HL-60/S4 (cell line): Measurements from ENCODE around the gene OPHN1.

Source experiments
- in situ Hi-C: fragments of 300-500 bp; cut with MboI; formaldehyde crosslinking; loops from 2 replicates; pipeline ENCODE4 v1.14.3; 2022; ENCODE audit warnings: low sequenced_read_pairs

Gene OPHN1

DNA sequence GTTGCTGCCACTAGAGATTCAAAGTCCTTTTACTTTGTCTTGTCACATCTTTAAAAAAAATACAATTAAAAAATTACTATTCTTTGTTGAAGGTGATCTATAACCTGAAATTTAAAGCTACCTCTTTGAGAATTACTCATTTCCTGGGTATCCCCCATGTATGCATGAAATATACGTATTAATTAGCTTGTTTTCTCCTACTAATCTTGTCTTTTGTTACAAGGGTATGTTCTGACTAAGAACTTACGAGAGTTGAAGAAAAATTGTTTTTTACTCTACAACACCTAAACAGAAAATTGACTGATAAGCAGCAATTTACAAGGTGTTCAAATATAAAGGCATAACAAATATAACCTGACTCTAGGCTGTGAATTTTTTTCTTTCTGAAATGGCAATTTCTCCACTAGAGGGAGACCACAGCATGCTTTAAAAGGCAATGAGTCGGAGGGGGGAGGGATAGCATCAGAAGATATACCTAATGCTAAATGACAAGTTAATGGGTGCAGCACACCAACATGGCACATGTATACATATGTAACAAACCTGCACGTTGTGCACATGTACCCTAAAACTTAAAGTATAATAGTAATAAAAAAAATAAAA, 249.6 kb downstream of the OPHN1 start:
- in situ Hi-C loops = loop anchor here (25.0 kb wide), 1 partner anchor 529 kb away; no protein-coding TSS in a partner anchor

DNA sequence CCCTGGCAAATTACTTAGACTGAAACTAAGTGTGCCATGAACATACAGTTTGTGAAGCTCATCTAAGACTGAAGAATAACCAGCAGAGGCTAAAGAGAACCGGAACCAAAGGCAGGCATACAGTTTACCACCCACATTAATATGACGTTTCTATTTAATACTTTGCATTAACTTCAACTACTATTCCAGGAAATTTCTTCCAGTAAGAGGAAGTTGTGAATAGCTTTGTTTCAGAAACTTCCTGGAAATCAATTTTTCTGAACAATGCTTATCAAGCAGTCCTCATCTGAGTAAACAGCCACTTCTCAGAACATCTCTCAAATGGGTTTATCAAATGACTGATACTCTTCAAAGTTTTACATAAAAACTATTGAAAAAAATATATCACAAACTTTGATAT, 252.7 kb downstream of the OPHN1 start:
- in situ Hi-C loops = loop anchor here (25.0 kb wide), 1 partner anchor 532 kb away; no protein-coding TSS in a partner anchor

DNA sequence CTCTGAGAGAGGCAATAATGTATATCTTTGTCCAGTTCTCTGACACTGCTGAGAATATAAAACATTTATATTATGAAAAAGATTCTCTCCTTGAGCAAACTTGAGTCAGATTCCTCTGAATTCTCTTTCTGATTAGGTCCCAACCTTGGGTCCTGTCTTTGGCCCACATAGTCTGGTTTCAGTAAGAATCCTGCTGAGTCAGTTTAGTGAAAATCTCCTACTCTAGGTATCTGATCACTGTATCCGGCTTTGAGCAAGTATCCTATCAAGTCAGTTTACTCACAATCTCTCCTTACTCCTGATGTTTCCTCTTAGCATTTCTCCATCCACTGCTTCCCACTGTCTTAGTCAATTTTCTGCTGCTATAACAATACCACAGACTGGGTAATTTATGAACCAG, 253.9 kb downstream of the OPHN1 start:
- in situ Hi-C loops = loop anchor here (25.0 kb wide), 1 partner anchor 533 kb away; no protein-coding TSS in a partner anchor

DNA sequence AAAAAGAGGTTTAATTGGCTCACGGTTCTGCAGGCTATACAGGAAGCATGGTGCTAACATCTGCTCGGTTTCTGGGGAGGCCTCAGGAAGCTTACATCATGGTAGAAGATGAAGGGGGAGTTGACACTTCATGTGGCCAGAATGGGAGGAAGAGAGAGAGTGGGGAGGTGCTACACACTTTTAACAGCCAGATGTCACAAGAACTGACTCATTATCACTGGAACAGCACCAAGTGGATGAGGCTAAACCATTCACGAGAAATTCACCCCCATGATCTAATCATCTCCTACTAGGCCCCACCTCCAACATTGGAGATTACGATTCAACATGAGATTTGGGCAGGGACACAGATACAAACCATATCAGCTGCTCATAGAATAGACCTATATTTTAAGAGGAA, 255.8 kb downstream of the OPHN1 start:
- in situ Hi-C loops = loop anchor here (25.0 kb wide), 1 partner anchor 535 kb away; no protein-coding TSS in a partner anchor

DNA sequence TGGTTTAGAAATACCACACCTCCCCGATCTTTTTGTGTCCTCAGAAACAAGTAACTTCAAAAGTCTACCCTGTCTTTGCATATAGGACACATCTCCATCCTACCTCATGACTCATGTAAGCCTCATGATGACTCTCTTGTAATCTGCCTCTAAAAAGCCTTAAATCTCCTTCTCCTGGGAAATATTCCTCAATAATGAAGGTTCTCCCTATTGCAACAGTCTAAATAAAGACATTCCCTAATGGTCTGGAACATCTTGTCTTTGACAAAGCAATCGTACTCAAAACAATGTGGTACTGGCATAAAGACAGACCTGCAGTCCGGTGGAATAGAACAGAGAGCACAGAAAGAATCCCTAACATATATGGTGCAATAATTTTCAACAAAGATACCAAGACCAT, 257.7 kb downstream of the OPHN1 start:
- in situ Hi-C loops = loop anchor here (25.0 kb wide), 1 partner anchor 537 kb away; no protein-coding TSS in a partner anchor

DNA sequence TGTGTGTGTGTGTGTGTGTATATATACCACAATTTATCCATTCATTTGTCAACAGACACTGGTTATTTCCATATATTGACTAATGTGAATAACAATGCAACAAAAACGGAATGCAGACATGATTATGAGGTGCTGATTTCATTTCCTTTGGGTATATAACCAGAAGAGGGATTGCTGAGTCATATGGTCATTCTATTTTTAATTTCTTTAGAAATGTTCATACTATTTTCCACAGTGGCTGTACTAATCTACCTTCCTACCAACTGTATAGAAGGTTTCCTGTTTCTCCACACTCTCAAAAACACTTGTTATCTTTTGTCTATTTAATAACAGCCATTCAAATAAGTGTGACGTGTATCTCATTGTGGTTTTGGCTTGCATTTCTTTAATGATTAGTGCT, 269.9 kb downstream of the OPHN1 start:
- in situ Hi-C loops = no loop called here

DNA sequence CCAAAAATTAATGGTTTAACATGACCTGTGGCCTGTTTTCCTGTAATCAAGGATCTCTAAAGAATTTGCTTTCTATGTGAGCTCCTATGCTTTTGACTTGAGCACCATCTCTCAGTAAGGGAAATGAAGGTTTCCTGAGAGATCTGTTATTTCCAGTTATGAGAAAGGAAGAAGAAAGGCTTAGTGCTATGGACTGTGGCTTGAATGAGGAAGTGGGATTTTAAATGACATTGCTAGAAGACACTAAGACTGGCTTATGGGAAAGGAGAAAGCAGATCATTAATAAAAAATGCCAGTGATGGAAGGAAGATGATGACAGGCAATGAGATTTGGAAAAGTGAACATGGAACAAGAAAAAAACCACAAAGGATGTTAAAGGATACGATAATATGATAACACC, 285.4 kb downstream of the OPHN1 start:
- in situ Hi-C loops = no loop called here

DNA sequence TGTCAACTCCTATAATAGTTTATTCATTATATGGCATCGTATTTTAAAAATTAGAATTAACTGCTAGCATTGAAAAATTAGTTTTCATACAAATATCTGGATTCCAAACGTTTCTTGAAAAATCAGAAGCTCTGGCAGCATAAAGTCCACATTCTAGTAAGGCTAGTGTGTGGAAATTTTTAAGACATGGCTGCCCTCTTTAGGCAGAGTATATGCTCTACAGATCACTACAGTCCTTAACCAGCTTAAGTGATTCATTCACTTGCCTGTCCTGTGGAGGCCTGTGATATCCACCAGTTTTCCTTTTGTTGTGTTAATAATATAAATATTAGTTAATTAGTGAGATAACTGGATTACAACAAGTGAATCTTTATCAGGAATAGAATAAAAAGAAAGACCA, 287.2 kb downstream of the OPHN1 start:
- in situ Hi-C loops = no loop called here

DNA sequence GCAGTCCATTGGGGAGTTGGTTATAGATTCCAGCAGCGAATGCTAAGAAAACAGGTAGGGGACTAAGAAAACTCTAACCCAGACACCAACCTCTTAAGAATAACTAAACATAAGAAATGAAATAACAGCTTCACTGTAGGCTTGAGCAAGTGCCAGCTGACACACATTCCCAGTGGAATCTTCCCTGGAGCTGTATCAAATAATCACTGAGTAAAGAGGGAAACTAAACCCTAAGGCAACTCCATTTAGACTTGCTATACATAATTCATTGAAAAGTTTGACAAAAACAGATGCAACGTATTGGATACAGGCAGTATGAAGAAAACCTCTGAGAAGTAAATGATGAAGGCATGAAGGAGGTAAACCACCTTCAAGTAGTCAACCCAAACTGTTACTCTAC, 293.5 kb downstream of the OPHN1 start:
- in situ Hi-C loops = no loop called here

DNA sequence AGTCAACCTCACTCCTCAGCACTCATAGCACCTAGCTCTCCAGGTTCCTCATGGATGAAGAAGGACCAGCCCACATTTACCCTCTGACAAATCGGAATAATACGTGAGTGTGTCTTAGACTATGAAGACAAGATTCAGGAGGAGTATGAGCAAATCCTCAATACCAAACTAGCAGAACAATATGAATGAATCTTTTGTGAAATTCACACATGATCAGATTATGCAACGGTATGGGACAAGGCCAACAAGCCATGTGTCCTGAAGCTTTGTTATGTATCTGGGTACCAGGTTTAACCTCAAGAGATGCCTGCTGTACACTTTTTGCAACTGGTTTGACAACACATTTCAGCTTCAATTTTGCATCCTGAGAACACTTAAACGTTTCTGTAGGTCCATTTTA, 300.1 kb downstream of the OPHN1 start:
- in situ Hi-C loops = no loop called here

DNA sequence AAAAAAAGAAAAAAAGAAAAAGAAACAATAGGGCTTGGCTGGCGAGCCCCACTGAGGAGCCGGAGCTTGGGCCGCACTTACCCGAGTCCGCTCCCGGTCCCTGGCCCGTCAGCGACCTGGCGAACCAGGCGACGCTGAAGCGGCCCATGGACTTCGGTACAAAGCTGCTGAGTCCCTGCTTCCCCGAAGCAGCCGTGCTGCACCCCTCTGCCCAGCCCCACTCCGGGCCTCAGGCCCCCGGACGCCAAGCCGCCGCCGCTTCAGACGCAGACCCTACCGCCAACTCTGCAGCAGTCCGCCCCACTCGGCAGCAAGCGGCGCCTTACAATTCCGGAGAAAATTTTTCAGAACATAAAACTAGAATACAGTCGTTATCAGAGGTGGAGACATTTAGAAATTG, 300.5 kb downstream of the OPHN1 start:
- in situ Hi-C loops = no loop called here

DNA sequence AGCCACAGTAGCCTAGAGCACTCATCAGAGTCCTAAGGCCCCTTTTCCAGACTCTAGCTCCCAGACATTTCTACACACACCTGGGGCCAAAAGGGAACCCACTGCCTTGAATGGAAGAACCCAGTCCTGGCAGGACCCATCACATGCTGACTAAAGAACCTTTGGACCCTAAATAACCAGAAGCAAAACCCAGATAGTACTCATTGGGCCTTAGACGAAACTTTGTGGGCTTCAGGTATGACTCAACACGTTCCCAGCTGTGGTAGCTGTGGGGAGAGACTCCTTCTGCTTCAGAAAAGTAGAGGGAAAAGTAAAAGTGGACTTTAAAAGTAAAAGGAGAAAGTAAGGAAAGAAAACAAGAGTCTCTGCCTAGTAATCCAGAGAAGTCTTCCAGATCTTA, 311.5 kb downstream of the OPHN1 start:
- in situ Hi-C loops = no loop called here

DNA sequence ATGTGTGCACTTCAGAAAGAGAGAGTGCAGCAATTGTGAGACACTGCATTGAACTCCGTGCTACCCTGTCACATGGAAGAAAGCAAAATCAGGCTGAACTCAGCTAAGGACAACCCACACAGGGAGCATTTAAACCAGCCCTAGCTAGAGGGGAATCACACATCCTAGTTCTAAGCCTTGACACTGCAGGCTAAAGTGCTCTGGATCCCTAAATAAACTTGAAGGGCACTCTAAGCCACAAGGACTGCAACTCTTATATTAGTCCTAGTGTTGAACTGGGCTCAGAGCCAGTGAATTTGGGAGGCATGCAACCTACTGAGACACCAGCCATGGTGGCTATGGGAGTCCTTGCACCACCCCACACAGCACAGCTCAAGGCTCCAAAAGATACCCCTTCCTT, 311.9 kb downstream of the OPHN1 start:
- in situ Hi-C loops = no loop called here

DNA sequence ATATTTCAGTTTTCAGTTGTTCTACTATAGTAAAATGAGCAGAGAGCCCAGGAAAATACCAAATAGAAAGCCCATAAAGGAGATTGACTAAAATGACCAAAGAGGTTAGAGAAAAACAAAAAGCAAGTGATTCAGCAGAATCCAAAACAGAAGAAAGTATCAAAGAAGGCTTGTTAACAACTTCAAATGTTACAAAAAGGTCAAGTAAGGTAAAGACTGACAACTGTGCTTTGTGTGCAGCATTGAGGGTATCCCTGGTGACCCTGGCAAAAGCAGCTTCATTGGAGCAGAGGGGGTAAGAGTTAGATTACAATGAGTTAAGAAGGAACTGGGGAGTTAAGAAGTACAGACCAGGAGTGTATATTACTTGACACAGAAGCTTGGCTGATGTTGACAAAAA, 317.9 kb downstream of the OPHN1 start:
- in situ Hi-C loops = no loop called here

DNA sequence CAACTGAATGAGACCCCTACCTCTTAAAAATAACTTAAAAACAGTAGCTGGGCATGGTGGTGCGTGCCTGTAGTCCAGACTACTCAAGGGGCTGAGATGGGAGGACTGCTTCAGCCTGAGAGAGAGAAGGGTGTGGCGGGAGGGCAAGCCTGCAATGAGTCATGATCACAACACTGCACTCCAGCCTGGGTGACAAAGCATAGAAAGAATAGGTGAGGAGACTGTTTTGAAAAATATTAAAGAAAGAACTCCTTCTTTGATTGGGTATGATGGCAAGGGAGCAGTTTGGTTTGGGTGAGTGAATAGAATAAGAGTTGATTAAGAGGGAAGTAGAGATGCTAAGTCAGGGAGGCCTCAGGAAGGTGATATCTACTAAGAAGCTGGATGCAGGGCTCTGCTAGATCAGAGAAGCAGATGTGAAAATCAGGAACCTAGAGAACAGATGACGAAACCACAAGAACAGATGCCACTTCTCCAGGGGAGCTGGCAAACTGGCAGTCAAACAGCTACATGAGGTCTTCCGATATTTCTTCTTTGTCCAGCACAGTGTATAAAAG, 318.6 kb downstream of the OPHN1 start:
- in situ Hi-C loops = no loop called here

DNA sequence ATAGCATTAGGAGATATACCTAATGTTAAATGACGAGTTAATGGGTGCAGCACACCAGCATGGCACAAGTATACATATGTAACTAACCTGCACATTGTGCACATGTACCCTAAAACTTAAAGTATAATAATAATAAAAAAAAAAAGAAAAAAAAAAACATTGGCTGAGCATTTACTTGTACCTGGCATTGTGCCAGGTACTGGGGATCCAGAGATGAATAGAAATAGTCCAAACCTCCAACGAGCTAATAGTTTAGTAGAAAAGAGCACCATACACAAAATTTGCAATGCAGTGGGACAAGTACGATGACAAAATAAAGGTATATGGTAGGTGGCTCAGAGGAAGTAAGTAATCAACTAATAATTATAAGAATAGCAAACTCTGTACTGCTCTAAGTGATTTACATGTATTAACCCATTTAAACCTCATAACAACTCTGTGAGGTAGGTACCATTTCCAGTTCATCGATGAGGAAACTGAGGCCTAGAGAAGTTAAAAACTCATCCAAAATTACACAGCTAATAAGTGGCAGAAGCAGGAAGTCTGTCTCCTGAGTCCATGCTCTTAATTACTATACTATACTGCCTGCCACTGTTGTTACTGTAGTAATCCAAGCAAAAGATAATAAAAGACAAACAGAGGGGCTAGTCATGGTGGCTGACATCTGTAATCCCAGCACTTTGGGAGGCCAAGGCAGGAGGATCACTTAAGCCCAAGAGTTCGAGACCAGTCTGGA, 319.3 kb downstream of the OPHN1 start:
- in situ Hi-C loops = no loop called here

DNA sequence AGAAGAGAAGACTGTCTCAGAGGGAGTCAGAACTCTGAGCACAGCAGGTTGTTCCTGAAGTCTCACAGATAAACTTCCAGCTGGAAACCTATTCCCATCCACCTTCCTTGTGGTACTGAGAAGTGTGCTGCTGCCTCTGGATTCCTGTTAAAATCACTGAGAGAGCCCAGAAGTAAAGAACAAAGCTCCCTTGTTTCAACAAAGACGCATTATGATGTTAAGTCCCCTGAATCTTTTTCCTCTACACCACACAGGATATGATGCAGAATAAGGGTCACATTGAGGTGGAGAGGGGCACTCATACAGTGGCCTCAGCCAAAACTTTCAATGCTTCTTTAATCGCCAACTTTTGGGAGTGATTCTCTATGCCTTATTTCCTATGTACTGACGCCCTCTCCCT, 321.0 kb downstream of the OPHN1 start:
- in situ Hi-C loops = no loop called here

DNA sequence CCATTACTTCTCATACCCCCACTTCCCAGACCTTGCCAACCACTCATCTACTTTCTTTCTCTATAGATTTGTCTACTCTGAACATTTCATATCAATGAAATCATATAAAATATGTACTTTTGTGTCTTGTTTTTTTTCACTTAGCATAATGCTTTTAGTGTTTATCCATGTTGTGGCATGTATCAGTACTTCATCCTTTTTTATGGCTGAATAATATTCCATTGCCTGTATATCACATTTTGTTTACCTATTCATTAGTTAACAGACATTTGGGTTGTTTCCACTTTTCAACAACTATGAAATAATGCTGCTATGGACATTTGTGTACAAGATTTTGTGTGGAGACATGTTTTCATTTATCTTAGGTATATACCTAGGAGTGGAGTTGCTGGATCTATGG, 324.1 kb downstream of the OPHN1 start:
- in situ Hi-C loops = no loop called here

DNA sequence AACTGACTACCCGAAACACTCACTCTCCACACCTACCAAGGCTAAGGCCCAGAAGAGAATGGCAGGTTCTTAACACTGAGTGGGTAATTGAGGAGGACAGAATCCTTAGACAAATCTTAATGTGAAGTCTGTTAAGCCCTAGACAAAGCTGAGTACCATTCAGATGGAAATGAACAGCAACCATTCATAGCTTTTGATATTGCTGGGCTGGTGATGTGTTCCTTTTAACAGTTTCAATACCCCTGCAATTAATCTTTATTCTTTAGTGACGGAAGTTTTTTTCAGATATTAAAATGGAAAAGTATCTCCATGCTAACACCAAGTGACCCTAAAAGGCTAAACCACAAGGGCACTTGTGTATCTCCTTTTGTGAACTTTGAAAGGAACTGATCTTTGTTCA, 334.9 kb downstream of the OPHN1 start:
- in situ Hi-C loops = no loop called here

DNA sequence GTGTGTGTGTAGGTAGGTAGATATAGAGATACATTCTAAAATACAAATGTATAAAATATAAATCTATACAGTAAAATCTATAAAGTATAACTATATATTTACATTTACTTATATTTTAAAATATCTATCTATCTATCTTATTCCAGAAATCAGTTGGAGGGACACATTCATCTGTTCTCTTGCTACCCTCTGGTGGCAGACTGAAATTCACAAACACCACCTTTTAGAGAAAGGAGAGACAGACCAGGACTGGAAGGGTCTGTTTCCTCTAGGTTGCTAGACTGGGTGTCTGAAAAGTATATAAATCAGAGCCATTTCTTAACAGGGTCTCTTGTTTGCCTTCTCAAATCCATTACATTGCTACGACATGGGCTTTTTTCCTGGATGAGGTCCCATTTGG, 343.0 kb downstream of the OPHN1 start:
- in situ Hi-C loops = no loop called here

DNA sequence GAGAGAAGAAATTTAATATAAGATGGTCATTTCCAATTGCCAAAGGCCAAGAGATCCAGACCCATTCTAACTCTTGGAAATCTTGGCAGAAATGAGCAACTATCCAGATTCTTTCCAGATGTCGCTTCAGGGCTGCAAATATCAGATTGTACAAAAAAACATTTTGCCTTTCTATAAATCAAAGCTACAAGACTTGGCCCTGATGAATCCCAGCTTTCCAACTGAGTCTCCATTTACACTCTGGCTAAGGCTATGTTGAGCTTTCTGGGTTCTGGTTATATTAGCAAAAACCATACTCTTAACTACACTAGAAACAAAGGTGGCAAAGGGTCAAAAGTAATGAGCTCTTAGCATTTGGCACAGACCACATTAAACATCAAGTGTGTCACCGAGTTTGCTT, 345.8 kb downstream of the OPHN1 start:
- in situ Hi-C loops = no loop called here

DNA sequence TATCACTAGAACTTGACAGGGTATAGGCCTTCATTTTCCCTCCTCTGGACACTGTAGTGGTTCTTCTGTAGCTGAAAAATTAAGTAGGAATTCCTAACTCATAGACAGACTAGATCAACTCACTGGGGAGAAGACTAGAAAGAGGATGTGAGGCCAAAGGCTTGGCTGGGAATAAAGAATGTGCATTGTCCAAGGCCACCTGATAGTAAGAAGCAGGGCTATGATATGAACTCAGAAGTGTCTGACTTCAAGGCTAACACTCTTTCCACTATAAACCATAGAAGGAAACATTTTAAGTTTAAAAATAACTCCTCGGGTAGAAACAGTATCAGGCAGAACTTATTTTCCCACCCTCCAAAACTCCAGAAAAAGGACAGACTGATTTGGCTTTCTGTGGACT, 346.6 kb downstream of the OPHN1 start:
- in situ Hi-C loops = no loop called here
